NCI-H526 (cell line): ENCODE data around the gene RRP1.

Experiments
- DNase-seq, 2 experiments: peaks; one replicate each; lab custom pipeline; 2025; lab: John Stamatoyannopoulos, UW

RRP1 gene

GRCh38 chr21:43789276-43790009 is at the start of gene RRP1:
TSS of gene RRP1 (plus strand) at chr21:43789577. CDS start at chr21:43789630, 53 bp downstream.
- DNase-seq = peak; percentile 71 to 92

GRCh38 chr21:43739621-43740435 is 49.5 kb upstream of the RRP1 start:
- DNase-seq = no peak

- DNase-seq = peak in 1 of 2 experiments; percentile 56
Observed at GRCh38 chr21:43740497-43741156, 48.8 kb upstream of the RRP1 start.

GRCh38 chr21:43741423-43742096 is 47.8 kb upstream of the RRP1 start:
- no peak for DNase-seq

- no peak for DNase-seq
Observed at GRCh38 chr21:43743947-43744346, 45.4 kb upstream of the RRP1 start.

GRCh38 chr21:43744725-43745124 is 44.7 kb upstream of the RRP1 start:
- DNase-seq = no peak

- no peak for DNase-seq
Observed at GRCh38 chr21:43745772-43746517, 43.4 kb upstream of the RRP1 start.

- DNase-seq = no peak
Observed at GRCh38 chr21:43748622-43749021, 40.8 kb upstream of the RRP1 start.

- DNase-seq = no peak
Observed at GRCh38 chr21:43749651-43750262, 39.6 kb upstream of the RRP1 start.

GRCh38 chr21:43750339-43751033 is 38.9 kb upstream of the RRP1 start:
- no peak for DNase-seq

- no peak for DNase-seq
Observed at GRCh38 chr21:43751955-43752591, 37.3 kb upstream of the RRP1 start.

- no peak for DNase-seq
Observed at GRCh38 chr21:43752758-43753438, 36.5 kb upstream of the RRP1 start.

GRCh38 chr21:43753439-43753799 is 36.0 kb upstream of the RRP1 start:
- DNase-seq = no peak

GRCh38 chr21:43754948-43755781 is 34.2 kb upstream of the RRP1 start:
- DNase-seq = no peak

GRCh38 chr21:43755820-43756594 is 33.4 kb upstream of the RRP1 start:
- DNase-seq = no peak

- no peak for DNase-seq
Observed at GRCh38 chr21:43757601-43758000, 31.8 kb upstream of the RRP1 start.

GRCh38 chr21:43758111-43758641 is 31.2 kb upstream of the RRP1 start:
- no peak for DNase-seq
